K562 (cell line): ENCODE results near the gene RYR3. TPM values are rescaled to one million over a fixed set of nuclear protein-coding genes. Genes with fewer than 3 reads are reported as not detected.
A peak's percentile ranks its signal among the peaks of the same experiment; 100 is the strongest.

Experiments used
- ATAC-seq: fragments of 200-7000 bp; cut with Tn5 transposase; 3 replicates; pipeline ENCODE4 v1.9.1; 2020; ENCODE audit warnings: moderate library complexity
- BruUV-seq: library from RNA; stranded (reverse); fragments of 400-500 nt; replicated peaks from 2 replicates; lab custom pipeline; 2021; lab: Mats Ljungman, UMichigan
- CTCF ChIA-PET: fragments of 300-600 bp; formaldehyde crosslinking; extraction: SDS; loops from one replicate; lab custom pipeline; 2021; ENCODE audit warnings: low intra/inter-chr PET ratio; lab: Yijun Ruan, JAX
- POLR2A ChIA-PET: fragments of 300-600, 350-650 bp; sonication (Branson Sonifier 250); formaldehyde crosslinking; extraction: SDS; loops from one replicate; lab custom pipeline; 2021; ENCODE audit warnings: antibody characterized with exemption, inconsistent platforms; lab: Yijun Ruan, JAX
- DNase-seq, 4 experiments: peaks; one replicate each; pipeline versions ENCODE4 v3.0.0 to v3.0.0-alpha.2; 2011 to 2018; ENCODE audit warnings: low spot score in 3 of 4, mixed read lengths in 3 of 4; ENCODE audit errors: extremely low read depth in 1 of 4
- FAIRE-seq: peaks from 2 replicates; lab custom pipeline; 2011; peaks lifted over from hg19 to GRCh38; lab: Jason Lieb, UNC
- H2AFZ ChIP-seq: 2 replicates; pipeline ENCODE4 v1.6.0; 2011; ENCODE audit warnings: low read depth, low read length, control low read depth, inconsistent platforms
- H3K27ac ChIP-seq: fragments of 200-600 bp; 3 replicates; pipeline ENCODE4 v1.8.0; 2011; ENCODE audit warnings: low read depth, mild to moderate bottlenecking, control low read depth, inconsistent platforms, low read length, moderate library complexity, mixed read lengths; ENCODE audit errors: extremely low read depth
- H3K27me3 ChIP-seq, 2 experiments: fragments of 300-600 bp in 1 of 2; 2 replicates in 1 of 2; 3 replicates in 1 of 2; pipeline versions ENCODE4 v1.6.0 to v1.8.0; 2011; ENCODE audit warnings: inconsistent platforms in 2 of 2, low read length in 2 of 2, mild to moderate bottlenecking in 1 of 2, mixed read lengths in 1 of 2, moderate library complexity in 1 of 2; ENCODE audit not compliant: control insufficient read depth in 2 of 2, insufficient read depth in 2 of 2
- H3K36me3 ChIP-seq: fragments of 300-600 bp; 3 replicates; pipeline ENCODE4 v1.8.0; 2011; ENCODE audit warnings: mild to moderate bottlenecking, low read length, inconsistent platforms; ENCODE audit not compliant: control insufficient read depth, insufficient read depth
- H3K4me1 ChIP-seq, 2 experiments: fragments of 200-600 bp in 1 of 2; replicated peaks in 1 of 2; 2 replicates in 1 of 2; 3 replicates in 1 of 2; pipeline versions ENCODE4 v1.5.1 to v1.8.0; 2011; ENCODE audit warnings: inconsistent platforms in 2 of 2, low read length in 2 of 2, mild to moderate bottlenecking in 1 of 2, mixed read lengths in 1 of 2, moderate library complexity in 1 of 2; ENCODE audit not compliant: control insufficient read depth in 2 of 2, insufficient read depth in 2 of 2
- H3K4me2 ChIP-seq: 2 replicates; pipeline ENCODE4 v1.6.1; 2011; ENCODE audit warnings: low read length, control low read depth, inconsistent platforms, mixed read lengths; ENCODE audit not compliant: insufficient read depth
- H3K4me3 ChIP-seq: fragments of 200-600 bp; sonication (generic), shearing (Covaris generic); 2 replicates; pipeline ENCODE4 v1.5.1; 2016; ENCODE audit warnings: control low read depth, inconsistent platforms
- H3K79me2 ChIP-seq: fragments of 200-600 bp; 3 replicates; pipeline ENCODE4 v1.8.0; 2011; ENCODE audit warnings: low read length, inconsistent platforms; ENCODE audit not compliant: control insufficient read depth, insufficient read depth
- H3K9ac ChIP-seq, 2 experiments: 2 replicates each; pipeline versions ENCODE4 v1.6.0 to v1.6.1; 2011; ENCODE audit warnings: low read depth in 2 of 2, low read length in 2 of 2, control low read depth in 1 of 2, inconsistent platforms in 1 of 2, mild to moderate bottlenecking in 1 of 2, mixed read lengths in 1 of 2; ENCODE audit not compliant: insufficient read depth in 1 of 2
- H3K9me1 ChIP-seq: one replicate; pipeline ENCODE4 v1.6.0; 2011; ENCODE audit warnings: inconsistent platforms, mild to moderate bottlenecking, low read length, moderate library complexity; ENCODE audit not compliant: control insufficient read depth, insufficient read depth
- H3K9me3 ChIP-seq: replicated peaks from 2 replicates; pipeline ENCODE4 v1.5.1; 2011; ENCODE audit warnings: low read depth, low read length, inconsistent platforms; ENCODE audit not compliant: control insufficient read depth, insufficient read depth
- H4K20me1 ChIP-seq: replicated peaks from 2 replicates; pipeline ENCODE4 v1.6.1; 2011; ENCODE audit warnings: low read length, inconsistent platforms, mixed read lengths; ENCODE audit not compliant: control insufficient read depth, insufficient read depth
- WGBS: fragments of 100-300 bp; shearing (Covaris generic); methylation state at CpG from one replicate; pipeline ENCODE4 v1.1.6; 2016; ENCODE audit warnings: low coverage, mixed read lengths; ENCODE audit not compliant: insufficient coverage; ENCODE audit errors: missing lambda C conversion rate; 5-methylcytosine and 5-hydroxymethylcytosine counted together
- in situ Hi-C: fragments of 300-500 bp; cut with MboI; formaldehyde crosslinking; loops from 4 replicates; pipeline ENCODE4 v1.15.0; 2018; ENCODE audit warnings: inconsistent platforms, mixed read lengths
- intact Hi-C: fragments of 100-400 bp; cut with micrococcal nuclease; formaldehyde crosslinking; loops from 2 replicates; pipeline ENCODE4 v1.14.2; 2022
- polyA plus RNA-seq, 8 experiments: library from polyadenylated mRNA; depleted of rRNA in 4 of 8; stranded (reverse) in 5 of 8; unstranded in 3 of 8; fragments of >200 nt; fragmentation: Nextera tagmentation in 2 of 8; fragmentation: Illumina TruSeq in 1 of 8; extraction: Ambion mirVana in 2 of 8; extraction: Trizol in 1 of 8; gene quantifications; 2 replicates each; pipeline versions ENCODE4 v1.2.1 to v1.2.3, GENCODE V29; 2011 to 2014; ENCODE audit warnings: inconsistent platforms in 1 of 8, missing spikeins in 1 of 8
- total RNA-seq, 7 experiments: library from RNA; depleted of rRNA in 6 of 7; stranded (reverse); fragments of >200 nt in 6 of 7; fragmentation: Illumina TruSeq in 2 of 7; extraction: Trizol in 2 of 7; gene quantifications; 2 replicates each; pipeline versions ENCODE4 v1.2.1 to v1.2.3, GENCODE V29; 2011 to 2021; ENCODE audit warnings: low replicate concordance in 1 of 7
- TF ChIP-seq, protein P1 (sequence below): sonication (generic); formaldehyde crosslinking; IDR thresholded peaks from 2 replicates; pipeline ENCODE4 v1.8.1; 2023; ENCODE audit warnings: missing genetic modification reagents, mild to moderate bottlenecking, borderline replicate concordance
- TF ChIP-seq, protein P2 (sequence below): fragments of 250-450 bp; sonication (Bioruptor Pico); IDR thresholded peaks from 2 replicates; pipeline ENCODE4 v1.8.0; 2021; ENCODE audit warnings: moderate library complexity, mild to moderate bottlenecking, inconsistent platforms
- TF ChIP-seq, protein P3 (sequence below): fragments of 200-800 bp; sonication (Bioruptor generic); IDR thresholded peaks from 2 replicates; pipeline ENCODE4 v1.6.1; 2017; ENCODE audit warnings: missing genetic modification characterization, missing compliant biosample characterization

RYR3 gene
- total and polyA plus RNA-seq, 9 of the 15 experiments (the other 6 are each of a cell fraction or from before 2014, with no cell fraction given), result 0.04 TPM; not detected in 8

DNA sequence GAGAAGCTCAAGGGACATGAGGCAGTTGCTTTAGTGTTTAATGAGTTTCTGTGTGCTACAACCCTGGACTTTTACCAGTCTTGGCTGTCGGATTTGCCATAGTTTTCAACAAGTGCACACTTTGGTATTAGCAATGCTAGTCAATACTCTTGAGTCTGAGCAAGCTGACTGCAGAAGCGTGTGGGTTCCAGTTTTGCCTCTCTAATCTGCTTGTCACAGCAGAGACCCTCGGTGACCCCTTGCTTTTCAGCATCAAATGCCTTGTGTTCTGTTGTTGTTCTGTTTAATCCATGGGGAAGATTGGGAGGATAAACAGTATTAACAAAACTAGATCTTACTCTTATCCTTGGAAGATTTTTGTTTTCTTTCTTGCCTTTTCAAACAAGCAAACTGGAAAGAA, 463.2 kb downstream of the RYR3 start (continued):
- TF ChIP-seq, protein P1, sequence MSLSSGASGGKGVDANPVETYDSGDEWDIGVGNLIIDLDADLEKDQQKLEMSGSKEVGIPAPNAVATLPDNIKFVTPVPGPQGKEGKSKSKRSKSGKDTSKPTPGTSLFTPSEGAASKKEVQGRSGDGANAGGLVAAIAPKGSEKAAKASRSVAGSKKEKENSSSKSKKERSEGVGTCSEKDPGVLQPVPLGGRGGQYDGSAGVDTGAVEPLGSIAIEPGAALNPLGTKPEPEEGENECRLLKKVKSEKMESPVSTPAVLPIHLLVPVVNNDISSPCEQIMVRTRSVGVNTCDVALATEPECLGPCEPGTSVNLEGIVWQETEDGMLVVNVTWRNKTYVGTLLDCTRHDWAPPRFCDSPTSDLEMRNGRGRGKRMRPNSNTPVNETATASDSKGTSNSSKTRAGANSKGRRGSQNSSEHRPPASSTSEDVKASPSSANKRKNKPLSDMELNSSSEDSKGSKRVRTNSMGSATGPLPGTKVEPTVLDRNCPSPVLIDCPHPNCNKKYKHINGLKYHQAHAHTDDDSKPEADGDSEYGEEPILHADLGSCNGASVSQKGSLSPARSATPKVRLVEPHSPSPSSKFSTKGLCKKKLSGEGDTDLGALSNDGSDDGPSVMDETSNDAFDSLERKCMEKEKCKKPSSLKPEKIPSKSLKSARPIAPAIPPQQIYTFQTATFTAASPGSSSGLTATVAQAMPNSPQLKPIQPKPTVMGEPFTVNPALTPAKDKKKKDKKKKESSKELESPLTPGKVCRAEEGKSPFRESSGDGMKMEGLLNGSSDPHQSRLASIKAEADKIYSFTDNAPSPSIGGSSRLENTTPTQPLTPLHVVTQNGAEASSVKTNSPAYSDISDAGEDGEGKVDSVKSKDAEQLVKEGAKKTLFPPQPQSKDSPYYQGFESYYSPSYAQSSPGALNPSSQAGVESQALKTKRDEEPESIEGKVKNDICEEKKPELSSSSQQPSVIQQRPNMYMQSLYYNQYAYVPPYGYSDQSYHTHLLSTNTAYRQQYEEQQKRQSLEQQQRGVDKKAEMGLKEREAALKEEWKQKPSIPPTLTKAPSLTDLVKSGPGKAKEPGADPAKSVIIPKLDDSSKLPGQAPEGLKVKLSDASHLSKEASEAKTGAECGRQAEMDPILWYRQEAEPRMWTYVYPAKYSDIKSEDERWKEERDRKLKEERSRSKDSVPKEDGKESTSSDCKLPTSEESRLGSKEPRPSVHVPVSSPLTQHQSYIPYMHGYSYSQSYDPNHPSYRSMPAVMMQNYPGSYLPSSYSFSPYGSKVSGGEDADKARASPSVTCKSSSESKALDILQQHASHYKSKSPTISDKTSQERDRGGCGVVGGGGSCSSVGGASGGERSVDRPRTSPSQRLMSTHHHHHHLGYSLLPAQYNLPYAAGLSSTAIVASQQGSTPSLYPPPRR, result no peak

DNA sequence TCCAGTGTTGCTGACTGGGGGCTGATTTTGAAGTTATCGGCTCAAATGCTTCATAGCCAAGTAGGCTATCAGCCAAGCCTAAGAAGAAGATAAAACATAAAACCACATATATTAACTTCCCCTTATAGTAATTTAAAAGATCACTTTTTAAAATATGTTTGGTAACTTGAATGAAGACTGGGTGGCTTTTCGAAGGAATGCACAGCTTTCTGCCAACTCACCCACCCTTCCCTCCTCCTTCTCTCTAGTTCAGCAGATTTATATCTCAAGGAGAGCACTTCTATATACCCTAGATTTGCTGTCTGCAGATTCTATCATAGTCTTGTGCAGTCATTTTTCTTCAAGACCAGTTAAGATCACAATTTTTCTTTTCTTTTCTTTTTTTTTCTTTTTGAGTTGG, 468.1 kb downstream of the RYR3 start:
- no peak overlapping the region for H2AFZ ChIP-seq
- no peak overlapping the region for H3K4me2 ChIP-seq
- no peaks in the 10 kb centered on the region for H3K9me3 ChIP-seq
- H3K9me1 ChIP-seq, result no peaks in the 10 kb centered on the region
- POLR2A ChIA-PET, result no interaction called here
- no peak for FAIRE-seq
- BruUV-seq, result no TSS peak
- intact Hi-C loops, result no loop called here
- DNase-seq, result no peak
- H4K20me1 ChIP-seq, result no peaks in the 10 kb centered on the region
- TF ChIP-seq, protein P2, sequence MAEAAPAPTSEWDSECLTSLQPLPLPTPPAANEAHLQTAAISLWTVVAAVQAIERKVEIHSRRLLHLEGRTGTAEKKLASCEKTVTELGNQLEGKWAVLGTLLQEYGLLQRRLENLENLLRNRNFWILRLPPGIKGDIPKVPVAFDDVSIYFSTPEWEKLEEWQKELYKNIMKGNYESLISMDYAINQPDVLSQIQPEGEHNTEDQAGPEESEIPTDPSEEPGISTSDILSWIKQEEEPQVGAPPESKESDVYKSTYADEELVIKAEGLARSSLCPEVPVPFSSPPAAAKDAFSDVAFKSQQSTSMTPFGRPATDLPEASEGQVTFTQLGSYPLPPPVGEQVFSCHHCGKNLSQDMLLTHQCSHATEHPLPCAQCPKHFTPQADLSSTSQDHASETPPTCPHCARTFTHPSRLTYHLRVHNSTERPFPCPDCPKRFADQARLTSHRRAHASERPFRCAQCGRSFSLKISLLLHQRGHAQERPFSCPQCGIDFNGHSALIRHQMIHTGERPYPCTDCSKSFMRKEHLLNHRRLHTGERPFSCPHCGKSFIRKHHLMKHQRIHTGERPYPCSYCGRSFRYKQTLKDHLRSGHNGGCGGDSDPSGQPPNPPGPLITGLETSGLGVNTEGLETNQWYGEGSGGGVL (CRISPR knock-in tag), result no peak
- TF ChIP-seq, protein P3, sequence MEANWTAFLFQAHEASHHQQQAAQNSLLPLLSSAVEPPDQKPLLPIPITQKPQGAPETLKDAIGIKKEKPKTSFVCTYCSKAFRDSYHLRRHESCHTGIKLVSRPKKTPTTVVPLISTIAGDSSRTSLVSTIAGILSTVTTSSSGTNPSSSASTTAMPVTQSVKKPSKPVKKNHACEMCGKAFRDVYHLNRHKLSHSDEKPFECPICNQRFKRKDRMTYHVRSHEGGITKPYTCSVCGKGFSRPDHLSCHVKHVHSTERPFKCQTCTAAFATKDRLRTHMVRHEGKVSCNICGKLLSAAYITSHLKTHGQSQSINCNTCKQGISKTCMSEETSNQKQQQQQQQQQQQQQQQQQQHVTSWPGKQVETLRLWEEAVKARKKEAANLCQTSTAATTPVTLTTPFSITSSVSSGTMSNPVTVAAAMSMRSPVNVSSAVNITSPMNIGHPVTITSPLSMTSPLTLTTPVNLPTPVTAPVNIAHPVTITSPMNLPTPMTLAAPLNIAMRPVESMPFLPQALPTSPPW (CRISPR knock-in tag), result peak; percentile 59; the same call in 1 of the 2 replicates
- TF ChIP-seq, all 486 proteins: peak for 1
- WGBS, result 14% methylated on average over 2 of the region's 2 CpGs
- Histone ChIP-seq H3K79me2 (no peaks in the 10 kb centered on the region), H3K4me3 (no peak overlapping the region), H3K36me3 (no peaks in the 10 kb centered on the region), H3K4me1 (no peaks in the 10 kb centered on the region), H3K27ac (no peak overlapping the region), H3K27me3 (peaks cover 0 to 8% of the 10 kb centered on the region in 2 experiments; a peak in 2 of 5 replicates), H3K9ac (no peak overlapping the region)
- in situ Hi-C loops, result no loop called here
- CTCF ChIA-PET, result no interaction called here
- no peak for ATAC-seq
